Measurements from ENCODE around the gene CA5A.
"Not testable (repeated sequence)": the region's sequence is repeated elsewhere in the genome, so short reads cannot be mapped to it uniquely, and the experiment has no call there.

The CA5A gene

GRCh38 chr16:87887931-87888330, 48.4 kb downstream of the CA5A start:
- DNase-seq = not testable (repeated sequence)

- DNase-seq = not testable (repeated sequence)
Observed at GRCh38 chr16:87885371-87885967, 50.9 kb downstream of the CA5A start.

GRCh38 chr16:87882436-87883019, 53.8 kb downstream of the CA5A start:
- DNase-seq = no peak

DNA sequence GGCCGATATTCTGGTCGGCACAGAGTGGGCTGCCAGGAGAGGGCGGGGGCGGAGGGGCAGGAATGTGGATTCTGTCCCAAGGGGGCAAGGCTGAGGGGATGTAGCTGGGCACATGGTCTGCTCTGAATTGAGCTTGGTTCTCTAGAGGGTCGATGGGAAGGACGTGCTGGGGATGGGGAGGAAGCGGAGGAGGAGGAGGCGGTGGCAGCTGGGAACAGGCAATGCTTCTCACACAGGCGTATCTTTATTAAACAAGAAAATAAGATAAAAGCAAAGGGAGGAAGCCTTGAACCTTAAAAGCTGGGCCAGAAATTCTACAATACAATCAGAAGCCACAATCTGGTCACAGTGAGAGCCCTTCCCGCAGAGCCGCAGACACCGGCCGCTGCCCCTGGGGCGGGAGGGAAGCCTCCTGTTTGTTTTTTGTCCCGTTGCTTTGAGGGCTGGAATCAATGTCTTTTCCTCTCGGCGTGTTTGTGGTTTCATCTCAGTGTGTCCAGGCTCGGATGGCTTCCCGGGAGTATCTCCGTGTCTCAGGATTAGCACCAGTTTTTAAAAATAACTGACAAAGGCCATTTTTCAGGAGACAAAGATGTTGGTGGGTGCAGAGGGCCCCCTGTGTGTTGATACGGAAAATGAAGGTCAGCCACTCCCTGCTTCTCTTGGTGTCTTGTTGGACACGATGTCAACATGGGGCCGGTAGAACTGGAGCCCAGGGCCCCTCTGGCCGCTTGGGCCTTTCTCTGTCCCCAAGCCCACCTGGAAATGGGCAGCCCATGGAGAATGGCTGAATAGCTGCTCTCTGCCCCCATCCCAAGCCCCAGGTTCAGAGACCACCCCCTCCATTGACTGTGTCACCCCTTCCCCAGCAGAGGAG, 54.8 kb downstream of the CA5A start:
- no peak for DNase-seq

DNA sequence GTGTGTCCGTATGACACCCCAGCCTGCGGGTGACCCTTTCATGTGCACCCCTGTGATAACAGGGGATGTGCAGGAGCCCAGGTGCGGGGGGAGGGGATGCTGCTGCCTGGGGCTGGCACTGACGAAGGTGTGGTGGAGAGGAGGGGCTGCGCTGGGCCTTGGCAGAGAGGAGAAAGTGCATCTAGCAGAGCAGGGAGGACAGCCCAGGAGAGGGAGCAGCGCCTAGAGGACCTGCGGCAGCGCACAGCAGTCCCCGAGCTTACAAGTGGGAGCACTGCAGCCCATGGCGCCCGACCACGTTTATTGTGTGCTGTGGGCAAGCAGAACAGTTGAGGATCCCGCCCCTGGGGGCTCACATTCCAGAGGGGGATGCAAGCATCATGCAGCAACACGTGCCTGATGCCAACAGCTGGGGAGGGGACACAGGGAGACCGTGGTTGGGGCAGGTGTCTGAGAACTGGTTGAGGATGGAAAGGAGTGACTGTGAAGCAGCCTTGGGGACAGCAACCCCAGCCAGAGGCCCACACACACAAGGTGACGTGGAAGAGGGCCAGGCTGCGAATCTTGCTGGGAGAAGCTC, 56.1 kb downstream of the CA5A start:
- no peak for DNase-seq

- not testable (repeated sequence) for DNase-seq
Observed at GRCh38 chr16:87879411-87880013, 56.8 kb downstream of the CA5A start.

- no peak for DNase-seq
Observed at GRCh38 chr16:87878704-87879103, 57.6 kb downstream of the CA5A start.

DNA sequence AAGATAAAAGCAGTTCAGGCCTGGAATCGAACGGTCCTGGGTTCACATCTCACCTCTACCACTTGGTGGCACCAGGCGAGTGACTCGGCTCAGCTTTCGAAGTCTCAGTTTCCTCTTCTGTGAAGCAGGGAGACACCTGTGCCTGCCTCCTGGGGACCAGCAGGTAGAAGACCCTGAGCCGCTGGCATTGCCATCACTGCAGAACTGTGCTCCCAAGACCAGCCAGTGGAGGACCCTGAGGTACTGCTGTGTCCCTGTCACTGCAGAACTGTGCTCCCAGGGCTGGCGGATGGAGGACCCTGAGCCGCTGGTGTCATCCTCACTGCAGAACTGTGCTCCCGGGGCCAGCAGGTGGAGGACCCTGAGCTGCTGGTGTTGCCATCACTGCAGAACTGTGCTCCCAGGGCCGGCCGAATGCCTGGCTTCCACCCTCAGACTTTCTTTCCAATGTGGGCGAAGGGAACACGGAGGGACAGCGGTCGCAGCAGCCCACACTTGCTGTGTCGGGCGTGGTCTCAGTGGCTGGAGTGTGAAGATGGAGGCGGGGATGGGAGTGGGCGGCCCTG, 58.3 kb downstream of the CA5A start:
- no peak for DNase-seq

DNA sequence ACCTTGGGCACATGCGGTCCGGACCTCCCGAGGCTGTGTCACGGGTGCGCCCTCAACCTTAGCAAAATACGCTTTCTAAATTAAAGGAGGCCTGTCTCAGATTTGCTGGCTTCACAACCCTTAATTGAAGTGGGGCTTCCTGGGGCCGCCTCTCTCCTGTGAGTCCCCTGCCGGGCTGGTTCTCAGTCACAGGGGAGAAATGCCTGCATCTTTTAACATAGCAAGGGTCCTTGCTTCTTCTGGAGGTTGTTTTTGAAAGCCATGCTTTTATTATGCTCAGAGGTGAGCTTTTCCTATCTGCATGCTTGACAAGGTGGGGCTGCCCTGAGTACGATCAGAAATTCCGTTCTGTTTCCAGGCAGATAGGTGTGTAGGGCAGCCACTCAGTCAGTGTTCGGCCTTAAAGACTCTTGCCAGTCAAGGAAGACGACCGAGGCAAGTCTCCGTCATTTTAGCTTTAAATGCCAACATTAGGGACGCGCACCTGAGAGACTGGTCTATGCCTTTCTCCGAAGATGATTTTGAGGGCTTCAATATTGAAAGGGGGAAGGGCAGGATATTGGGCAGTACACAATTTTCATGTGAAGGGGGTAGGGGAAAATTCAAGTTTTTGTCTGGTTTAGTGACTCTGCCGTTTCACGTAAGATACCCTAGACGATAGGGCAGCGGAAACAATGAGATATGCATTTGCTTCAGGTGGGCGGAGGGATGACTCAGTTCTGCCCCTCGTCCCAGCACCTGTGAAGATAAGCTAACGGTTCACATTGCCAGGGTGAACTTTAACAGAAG, 61.5 kb downstream of the CA5A start:
- DNase-seq = peak; percentile 66

DNA sequence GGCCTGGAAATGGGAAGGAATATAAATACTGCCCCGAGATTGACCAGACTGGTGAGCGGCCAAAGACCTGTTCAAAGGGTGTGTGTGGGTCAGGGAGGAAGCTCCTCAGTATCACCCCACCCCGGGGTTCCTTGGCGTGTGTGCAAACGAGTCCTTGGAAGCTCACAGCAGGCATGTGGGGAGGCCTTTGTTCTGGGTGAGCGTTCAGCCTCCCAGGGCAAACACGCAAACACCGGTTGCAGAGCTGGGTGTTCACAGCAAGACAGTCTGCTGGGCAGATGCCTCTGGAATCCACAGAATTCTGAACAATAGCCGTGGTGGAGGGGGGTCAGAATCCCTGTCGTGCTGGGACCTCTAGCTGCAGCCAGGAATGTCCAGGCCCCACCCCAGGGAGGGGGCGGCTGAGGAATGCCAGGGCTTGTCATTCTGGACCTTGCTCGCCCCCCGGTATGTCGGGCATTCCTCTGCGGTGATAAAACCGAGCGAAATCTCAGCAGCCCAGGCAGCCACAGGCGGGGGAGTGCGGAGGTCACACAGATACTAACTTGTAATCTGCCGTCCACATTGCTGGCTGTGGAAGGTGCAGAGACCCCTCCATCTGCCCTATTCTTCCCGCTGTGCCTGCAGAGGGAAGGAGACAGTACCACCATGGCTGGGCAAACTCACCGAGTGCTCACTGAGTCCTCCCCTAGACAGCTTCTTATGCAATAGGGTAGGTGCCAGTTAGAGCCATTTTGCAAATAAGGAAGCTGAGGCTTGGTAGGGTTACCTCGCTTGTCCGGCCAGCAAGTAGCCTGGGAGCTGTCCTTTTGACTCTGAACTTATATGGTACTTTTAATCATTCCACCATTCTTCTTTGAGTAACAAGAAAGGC, 65.7 kb downstream of the CA5A start:
- not testable (repeated sequence) for DNase-seq

GRCh38 chr16:87869879-87870417, 66.4 kb downstream of the CA5A start:
- DNase-seq = not testable (repeated sequence)

DNA sequence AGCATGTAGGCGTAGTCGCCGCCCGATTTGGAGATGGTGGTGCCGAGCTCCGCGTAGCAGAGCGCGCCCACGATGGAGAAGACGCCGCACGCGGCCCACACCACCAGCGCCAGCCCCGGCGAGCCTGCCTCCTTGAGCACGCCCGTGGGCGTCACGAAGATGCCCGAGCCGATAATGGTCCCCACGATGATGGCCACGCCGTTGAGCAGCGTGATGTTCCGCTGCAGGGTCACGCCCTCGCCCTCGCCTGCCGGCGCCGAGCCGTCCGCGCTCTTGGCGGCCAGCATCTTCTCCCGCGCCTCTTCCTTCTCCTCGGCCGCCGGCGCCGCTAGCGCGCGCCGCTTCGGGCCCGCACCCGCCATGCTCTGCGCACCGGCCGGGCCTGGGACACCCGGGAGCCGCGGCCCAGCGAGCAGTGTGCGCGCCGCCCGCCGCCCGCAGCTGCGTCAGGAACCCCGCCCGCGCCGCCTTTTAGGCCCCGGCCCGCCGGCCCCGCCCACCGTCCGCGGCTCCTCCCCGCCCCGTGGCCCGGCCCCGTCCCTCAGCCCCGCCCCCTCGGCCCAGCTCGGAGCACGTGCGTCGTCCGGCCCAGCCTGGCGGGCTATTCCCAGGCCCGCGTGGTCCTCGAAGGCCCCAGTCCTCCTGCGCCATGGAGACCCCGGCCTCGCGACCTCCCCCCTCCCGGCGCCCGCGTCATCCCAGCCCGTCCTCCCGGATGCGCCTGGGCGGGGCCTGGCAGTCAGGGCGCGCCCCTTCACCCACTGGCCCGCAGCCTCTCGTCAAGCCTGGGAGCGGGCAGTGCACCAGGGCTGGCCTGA, 67.1 kb downstream of the CA5A start, which contains the start of gene SLC7A5:
Gene SLC7A5 (minus strand): TSS at position 447 of the 818 bp plus-strand sequence. CDS start 85 bp downstream, at position 362.
- peak; percentile 93 for DNase-seq

DNA sequence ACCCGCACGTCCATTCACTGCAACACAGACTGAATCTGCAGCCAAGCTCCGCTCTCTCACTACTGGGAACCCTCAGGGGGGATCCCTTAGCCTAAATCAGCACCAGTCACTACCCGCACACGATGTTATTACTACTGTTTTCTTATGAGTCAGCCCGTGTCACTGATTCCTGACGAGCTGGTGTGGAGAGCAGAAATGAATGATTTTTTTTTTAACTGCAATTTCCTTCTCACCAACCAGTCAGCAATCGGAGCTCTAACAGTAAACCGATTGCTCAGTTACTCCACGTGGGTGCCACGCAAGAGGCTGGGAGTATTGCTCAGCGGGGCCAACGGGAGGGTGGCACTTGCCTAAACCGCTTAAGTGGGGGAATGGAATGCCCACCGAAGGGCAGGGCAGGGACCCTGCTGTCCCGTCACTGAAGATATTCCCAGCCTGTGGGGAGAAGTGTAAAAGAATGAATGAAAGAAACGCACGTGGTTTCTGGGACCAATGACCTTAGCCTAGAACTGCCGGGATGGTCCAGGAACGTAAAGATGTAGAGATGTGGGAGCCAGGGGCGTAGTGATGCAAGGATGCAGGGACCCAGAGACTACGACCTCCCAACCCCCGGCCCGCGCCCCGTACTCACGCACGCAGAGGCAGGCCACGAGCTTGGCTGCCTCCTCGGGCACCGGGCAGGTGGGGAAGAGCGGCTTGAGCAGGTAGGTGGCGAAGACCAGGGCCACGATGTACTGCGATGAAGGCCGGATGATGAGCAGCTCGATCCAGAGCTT, 67.9 kb downstream of the CA5A start:
- DNase-seq = not testable (repeated sequence)

DNA sequence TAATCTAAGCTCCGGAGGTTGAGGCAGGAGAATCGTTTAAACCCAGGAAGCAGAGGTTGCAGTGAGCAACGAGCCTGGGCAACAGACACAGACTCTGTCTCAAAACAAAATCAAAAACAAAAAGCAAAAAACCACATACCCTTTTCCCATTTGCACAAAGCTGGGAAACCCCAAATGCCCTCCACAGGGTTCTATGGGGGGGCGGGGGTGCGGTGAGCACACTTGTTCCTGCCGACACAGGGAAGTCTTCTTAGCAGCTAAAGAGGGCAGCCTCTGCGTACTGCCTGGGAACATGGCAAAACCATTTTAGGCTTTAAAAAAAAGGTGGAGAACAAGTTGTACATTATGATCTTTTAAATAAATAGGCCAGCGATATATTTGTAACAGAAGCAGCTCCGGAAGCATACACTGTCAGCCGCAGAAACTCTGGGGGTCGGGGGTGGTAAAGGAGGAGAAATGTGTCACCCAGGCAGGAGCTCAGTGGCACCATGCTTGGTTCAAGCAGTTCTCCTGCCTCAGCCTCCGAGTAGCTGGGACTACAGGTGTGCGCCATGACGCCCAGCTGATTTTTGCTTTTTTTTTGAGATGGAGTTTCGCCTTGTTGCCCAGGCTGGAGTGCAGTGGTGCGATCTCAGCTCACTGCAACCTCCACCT, 70.3 kb downstream of the CA5A start:
- not testable (repeated sequence) for DNase-seq

DNA sequence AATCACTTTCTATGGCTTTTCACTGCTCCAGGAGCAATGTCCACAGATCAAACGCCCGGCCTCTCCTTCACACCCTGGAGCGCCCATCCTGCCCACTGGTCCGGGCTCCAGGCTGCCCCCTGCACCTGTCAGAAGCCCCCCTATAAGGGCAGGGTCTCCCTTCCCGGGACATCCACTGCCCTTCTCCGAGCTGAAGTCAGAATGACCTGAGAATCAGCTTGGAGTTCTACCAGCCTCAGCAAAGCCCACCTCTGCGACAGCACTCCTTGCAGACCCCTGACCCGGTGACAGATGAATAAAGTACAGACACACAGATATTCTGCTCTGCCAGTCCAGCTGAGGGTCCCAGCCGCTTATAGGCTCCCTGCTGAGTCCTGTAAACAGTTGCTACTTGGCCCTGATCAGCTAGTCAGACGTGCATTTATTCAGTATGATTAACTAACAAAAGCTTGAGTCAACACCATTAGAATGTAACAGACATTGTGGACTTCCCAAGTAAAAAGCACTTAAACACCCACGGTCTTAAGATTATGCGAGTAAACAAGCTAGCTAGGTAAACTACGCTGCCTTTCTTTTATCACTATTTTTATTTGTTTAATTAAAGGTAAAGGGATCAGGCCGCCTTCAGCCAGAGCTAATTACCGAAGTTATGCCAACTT, 71.9 kb downstream of the CA5A start:
- DNase-seq = no peak

GRCh38 chr16:87863327-87863635, 73.0 kb downstream of the CA5A start:
- not testable (repeated sequence) for DNase-seq

GRCh38 chr16:87862597-87863326, 73.6 kb downstream of the CA5A start:
- DNase-seq = not testable (repeated sequence)
